GM19193 (cell line): ENCODE measurements around the gene AVPR1B.

ENCODE experiments used
- POLR2A ChIP-seq: IDR thresholded peaks from 4 replicates; pipeline ENCODE4 v1.6.1; 2011; ENCODE audit not compliant: insufficient read depth, insufficient read length; ENCODE audit errors: extremely low read depth

Gene AVPR1B

GRCh38 chr1:206075786-206076755 lies 41.1 kb downstream of the AVPR1B start:
- TF ChIP-seq POLR2A, result no peak

- TF ChIP-seq POLR2A, result peak; percentile 24
Observed at GRCh38 chr1:206074839-206075238, 42.3 kb downstream of the AVPR1B start.

DNA sequence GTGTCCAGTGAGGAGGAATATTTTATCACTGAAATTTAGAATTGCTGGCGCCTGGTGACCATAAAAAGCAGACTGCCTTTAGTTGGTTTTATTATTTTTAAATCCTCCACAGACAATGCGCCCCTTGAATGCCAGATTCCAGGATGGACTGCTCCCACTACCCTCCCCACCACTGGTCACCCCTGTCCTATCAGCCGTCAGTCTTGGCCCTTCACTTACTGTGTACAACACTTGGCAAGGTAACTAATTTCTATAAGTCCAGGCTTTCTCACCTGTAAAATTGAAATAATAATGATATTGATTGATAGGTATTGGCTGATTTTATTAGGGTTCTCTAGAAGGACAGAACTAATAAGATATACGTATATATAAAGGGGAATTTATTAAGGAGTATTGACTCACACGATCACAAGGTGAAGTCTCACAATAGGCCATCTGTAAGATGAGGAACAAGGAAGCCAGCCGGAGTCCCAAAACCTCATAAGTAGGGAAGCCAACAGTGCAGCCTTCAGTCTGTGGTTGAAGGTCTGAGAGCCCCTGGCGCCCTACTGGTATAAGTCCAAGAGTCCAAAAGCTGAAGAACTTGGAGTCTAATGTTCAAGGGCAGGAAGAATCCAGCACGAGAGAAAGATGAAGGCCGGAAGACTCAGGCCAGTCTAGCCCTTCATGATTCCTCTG lies 46.4 kb downstream of the AVPR1B start:
- TF ChIP-seq POLR2A, result no peak

DNA sequence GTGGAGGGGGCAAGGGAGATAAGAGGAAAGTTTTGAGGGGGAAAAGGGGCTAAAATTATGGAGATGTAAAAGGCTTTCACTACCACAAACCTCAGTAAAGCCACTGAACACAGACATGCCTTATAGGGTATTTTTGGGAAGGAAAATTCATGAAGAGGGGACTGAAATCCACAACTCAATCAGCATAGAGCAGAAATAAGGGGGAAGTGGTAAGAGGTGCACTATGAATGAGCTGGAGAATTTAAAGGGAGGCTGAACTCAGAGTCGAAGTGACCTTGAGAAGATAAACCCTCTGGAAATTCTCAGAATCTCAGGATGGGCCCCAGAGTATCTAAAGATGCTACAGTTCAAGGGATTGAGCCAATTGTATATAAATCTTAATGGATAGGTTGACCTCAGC lies 48.9 kb downstream of the AVPR1B start:
- TF ChIP-seq POLR2A, result no peak

DNA sequence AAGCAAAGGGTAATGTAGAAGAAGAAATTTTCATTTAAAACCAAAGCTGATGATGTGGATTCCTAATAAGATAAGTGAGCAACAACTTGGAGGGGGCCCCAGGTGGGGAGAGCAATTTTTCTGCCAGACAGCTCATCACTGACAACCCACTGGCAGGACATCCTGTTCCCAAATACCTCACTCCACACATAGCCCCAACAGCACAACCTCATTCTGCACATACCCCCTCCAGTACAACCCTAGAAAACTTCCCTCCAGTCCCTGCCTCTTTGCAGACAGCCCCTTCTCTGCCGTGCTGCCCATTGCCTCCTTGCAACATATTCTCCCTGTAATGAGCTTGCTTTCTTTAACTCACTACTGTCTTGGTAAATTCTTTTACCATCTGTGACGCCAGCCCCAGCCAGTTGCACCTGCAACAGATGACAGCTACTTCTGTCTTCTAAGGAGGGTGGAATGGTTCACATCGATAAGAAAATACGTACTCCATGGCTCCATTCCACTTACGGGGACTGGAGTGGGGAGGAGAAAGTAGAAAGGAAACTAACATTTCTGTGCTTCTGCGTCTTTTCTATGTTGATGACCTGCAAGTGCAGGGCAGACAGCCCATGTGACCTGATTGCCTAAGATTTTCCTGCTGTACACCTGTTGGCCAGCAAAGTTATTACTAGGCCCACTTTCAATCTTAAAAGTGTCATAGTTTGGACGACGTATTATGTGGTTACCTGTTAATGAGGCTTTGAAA lies 49.5 kb downstream of the AVPR1B start:
- peak; percentile 40 for TF ChIP-seq POLR2A

GRCh38 chr1:206066479-206067171 lies 50.6 kb downstream of the AVPR1B start:
- TF ChIP-seq POLR2A, result peak; percentile 40

DNA sequence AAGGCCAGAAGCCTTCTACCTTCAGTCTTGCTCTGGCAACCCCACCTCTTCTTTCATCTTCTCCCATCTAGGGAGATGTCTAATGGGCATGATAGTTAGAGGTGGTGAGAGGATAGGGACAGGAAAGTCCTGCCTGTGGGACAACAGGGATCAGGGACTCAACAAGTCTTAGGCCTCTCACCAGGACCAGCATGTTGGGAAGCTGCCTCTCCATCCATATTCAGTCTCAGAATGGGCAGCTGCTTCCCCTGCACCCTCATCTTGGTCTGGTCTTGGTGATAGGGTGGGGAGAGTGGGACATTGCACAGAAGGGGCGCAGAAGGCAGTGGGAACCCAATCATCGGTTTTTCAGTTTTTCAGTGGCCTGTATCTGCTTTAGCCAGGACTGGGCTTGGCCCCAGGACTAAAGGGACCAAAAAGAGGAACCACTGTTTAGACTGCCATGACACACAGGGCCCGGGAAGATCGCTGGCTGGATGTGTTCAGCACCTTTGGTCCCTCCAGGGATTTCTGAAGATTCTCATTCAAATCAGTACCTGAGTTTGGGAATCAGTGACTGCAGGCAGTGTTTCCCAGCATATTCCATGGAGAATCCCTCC lies 51.5 kb downstream of the AVPR1B start:
- TF ChIP-seq POLR2A, result peak; percentile 45

DNA sequence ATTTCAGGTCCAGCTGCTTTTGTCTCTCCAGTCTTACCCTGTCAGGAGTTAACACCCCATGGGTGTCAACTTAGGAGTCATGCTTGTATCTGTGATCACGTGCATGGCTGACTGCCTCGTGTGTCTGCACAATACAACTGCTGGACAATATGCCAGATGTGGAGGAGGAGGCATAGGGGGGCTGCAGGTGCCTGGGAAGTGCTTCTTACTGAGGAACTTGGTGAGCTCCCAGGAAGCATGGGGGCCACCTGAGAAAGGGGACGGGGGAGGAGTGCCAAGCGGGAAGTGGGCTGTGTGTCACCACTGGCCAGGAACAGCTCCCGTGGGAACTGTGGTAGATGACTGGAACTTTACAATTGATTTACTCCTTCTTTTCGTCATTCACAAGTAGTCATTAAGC lies 54.7 kb downstream of the AVPR1B start:
- peak; percentile 51 for TF ChIP-seq POLR2A

GRCh38 chr1:206060844-206061243 lies 56.3 kb downstream of the AVPR1B start:
- TF ChIP-seq POLR2A, result no peak
